ENCODE measurements around the gene RNASEH2C. TPM values are rescaled to one million over a fixed set of nuclear protein-coding genes. Genes with fewer than 3 reads are reported as not detected.
"Not testable (repeated sequence)": the region's sequence is repeated elsewhere in the genome, so short reads cannot be mapped to it uniquely, and the experiment has no call there.

RNASEH2C gene
- total RNA-seq, 2 donors from 2014 or later: 57.4 to 92.9 TPM

DNA sequence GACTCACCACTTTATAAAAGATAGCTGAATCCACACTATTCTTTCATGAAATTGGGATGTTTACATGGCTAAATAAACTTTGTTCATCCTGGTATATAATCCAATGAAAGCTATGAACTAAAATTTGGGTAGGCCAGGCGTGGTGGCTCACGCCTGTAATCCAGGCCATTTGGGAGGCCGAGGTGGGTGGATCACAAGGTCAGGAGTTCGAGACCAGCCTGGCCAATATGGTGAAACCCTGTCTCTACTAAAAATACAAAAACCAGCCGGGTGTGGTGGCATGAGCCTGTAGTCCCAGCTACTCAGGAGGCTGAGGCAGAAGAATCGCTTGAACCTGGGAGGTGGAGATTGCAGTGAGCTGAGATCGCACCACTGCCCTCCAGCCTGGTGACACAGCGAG is 28.8 kb downstream of the RNASEH2C start:
- not testable (repeated sequence) for ATAC-seq (replicated peaks); H3K4me1 Mint-ChIP-seq; H3K4me3 Mint-ChIP-seq; H3K36me3 Mint-ChIP-seq (ENCODE audit: low read depth); H3K27me3 Mint-ChIP-seq; H3K27ac Mint-ChIP-seq; H3K9me3 Mint-ChIP-seq

DNA sequence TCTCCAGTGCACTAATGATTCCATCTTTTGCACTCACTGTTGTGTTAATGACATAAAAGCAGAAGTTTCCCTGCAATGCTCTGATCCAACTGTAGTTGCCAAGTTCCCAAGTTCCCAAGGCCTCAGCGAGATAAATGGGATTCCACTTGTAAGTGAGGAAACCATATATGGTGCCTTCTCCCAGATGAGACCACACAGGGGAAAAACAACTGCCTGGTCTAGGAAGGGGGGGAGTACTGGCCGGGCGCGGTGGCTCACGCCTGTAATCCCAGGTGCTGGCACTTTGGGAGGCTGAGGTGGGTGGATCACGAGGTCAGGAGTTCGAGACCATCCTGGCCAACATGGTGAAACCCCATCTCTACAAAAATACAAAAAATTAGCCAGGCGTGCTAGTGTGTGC is 34.6 kb downstream of the RNASEH2C start:
- Mint-ChIP-seq H3K4me1 (no peaks in the 10 kb centered on the region), H3K4me3 (no peak overlapping the region), H3K36me3 (ENCODE audit: low read depth) (no peaks in the 10 kb centered on the region), H3K27me3 (no peaks in the 10 kb centered on the region), H3K9me3 (no peaks in the 10 kb centered on the region), H3K27ac (no peak overlapping the region)
- no peak for ATAC-seq (replicated peaks)

DNA sequence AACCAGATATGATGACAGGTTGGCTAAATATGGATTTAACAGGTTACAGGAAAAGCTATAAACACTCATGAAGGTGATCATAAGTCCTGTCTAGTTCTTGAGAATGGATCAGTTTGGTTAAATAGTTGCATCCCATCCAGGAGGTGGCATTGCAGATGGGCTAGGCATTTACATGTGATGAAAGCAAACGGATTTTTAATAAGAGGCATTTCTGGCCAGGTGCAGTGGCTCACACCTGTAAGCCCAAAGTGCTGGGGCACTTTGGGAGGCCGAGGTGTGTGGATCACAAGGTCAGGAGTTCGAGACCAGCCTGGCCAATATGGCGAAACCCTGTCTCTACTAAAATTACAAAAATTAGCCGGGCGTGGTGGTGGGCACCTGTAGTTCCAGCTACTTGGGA is 37.1 kb downstream of the RNASEH2C start:
- not testable (repeated sequence) for H3K36me3 Mint-ChIP-seq (ENCODE audit: low read depth); H3K9me3 Mint-ChIP-seq; H3K4me1 Mint-ChIP-seq; H3K4me3 Mint-ChIP-seq; H3K27me3 Mint-ChIP-seq; H3K27ac Mint-ChIP-seq; ATAC-seq (replicated peaks)

DNA sequence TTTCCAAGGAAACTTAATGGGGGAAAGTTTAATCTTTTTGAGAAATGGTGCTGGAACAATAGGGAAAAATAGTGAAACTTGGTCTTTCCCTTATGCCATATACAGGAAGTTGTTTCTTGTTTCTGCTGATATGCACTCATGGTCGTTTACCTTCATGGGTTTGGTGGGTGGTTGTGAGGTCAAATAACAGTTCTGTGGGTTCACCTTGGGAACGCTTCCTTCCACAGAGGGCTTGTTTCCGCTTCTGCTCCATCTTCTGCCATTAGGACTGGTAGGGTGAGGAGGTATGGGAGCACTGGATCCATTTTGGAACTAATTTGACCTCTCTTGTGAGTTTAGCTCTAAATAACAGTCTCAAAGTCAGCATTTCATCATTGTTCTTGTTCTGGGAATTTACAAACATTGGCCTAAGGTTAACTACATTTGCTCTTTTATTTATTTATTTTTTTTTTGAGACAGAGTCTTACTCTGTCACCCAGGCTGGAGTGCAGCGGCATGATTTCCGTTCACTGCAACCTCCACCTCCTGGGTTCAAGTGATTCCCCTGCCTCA is 40.3 kb downstream of the RNASEH2C start:
- Mint-ChIP-seq H3K27me3 (no peaks in the 10 kb centered on the region), H3K36me3 (ENCODE audit: low read depth) (no peaks in the 10 kb centered on the region), H3K9me3 (no peaks in the 10 kb centered on the region), H3K4me3 (no peak overlapping the region), H3K27ac (no peak overlapping the region), H3K4me1 (no peaks in the 10 kb centered on the region)
- ATAC-seq (replicated peaks): no peak

DNA sequence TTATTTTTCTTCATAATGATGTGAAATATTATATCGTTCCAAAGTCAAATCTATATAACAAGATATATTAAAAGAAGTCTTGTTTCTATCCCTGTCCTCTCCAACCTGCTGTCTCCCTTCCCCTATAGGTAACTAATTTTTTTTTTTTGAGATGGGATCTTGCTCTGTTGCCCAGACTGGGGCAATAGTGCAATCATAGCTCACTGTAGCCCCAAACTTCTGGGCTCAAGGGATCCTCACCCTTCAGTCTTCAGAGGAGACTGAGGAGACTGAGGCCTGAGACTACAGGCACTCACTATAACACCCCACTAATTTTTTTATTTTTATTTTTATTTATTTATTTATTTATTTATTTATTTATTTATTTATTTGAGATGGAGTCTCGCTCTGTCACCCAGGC is 47.6 kb downstream of the RNASEH2C start:
- Mint-ChIP-seq H3K4me1 (no peaks in the 10 kb centered on the region), H3K36me3 (ENCODE audit: low read depth) (no peaks in the 10 kb centered on the region), H3K9me3 (no peaks in the 10 kb centered on the region), H3K27ac (no peak overlapping the region), H3K27me3 (no peaks in the 10 kb centered on the region), H3K4me3 (no peak overlapping the region)
- ATAC-seq (replicated peaks): no peak

DNA sequence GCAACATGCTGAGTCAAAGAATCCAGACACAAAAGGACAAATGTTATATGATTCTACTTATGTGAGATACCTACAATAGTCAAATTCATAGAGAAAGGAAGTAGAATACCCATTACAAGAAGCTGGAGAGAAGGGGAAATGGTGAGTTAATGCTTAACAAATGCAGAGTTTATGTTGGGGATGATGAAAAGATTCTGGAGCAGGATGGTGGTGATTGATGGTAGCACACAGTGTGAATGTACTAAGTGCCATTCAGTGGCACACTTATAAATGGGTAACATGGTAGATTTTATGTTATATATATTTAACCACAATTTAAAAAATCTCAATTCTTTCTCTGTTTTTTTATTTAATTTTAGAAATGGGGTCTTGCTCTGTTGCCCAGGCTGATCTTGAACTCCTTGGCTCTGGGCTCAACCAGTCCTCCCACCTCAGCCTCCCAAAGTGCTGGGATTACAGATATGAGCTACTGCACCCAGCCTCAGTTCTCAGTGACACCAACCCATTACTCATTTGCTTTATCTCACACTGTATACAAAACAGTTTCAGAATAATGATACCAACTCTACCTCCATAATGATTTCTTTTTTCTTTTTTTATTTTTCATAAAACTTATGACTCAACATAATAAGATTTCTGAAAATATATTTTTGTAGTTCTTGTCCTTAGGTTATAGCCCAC is 48.3 kb downstream of the RNASEH2C start:
- Mint-ChIP-seq H3K27me3 (no peaks in the 10 kb centered on the region), H3K4me3 (no peak overlapping the region), H3K36me3 (ENCODE audit: low read depth) (no peaks in the 10 kb centered on the region), H3K27ac (no peak overlapping the region), H3K9me3 (no peaks in the 10 kb centered on the region), H3K4me1 (no peaks in the 10 kb centered on the region)
- ATAC-seq (replicated peaks): peak; percentile 77

Other genes with a start within 250 kb of the RNASEH2C start
- over 10,000 TPM in 1 of 2 donors, 1,000 to 10,000 TPM in 1; 5,547 to 22,796 TPM for gene MALAT1, start 221.8 kb downstream of the RNASEH2C start, total RNA-seq
- 10 to 100 TPM; 80.4 to 86.8 TPM for gene SCYL1, start 195.7 kb downstream of the RNASEH2C start, total RNA-seq
- gene LTBP3, start 162.4 kb downstream of the RNASEH2C start, total RNA-seq: 100 to 1,000 TPM in 1 of 2 donors, 10 to 100 TPM in 1; 54.3 to 124 TPM
- gene ZNRD2, start 150.3 kb downstream of the RNASEH2C start, total RNA-seq: 10 to 100 TPM; 30.3 to 49.4 TPM
- gene FAM89B, start 148.3 kb downstream of the RNASEH2C start, total RNA-seq: 10 to 100 TPM; 39.0 to 42.2 TPM
- 100 to 1,000 TPM; 126 to 167 TPM for gene EHBP1L1, start 144.7 kb downstream of the RNASEH2C start, total RNA-seq
- gene KCNK7, start 125.0 kb downstream of the RNASEH2C start, total RNA-seq: under 1 TPM; 0.52 to 0.79 TPM
- gene MAP3K11, start 106.6 kb downstream of the RNASEH2C start, total RNA-seq: 10 to 100 TPM; 64.9 to 83.2 TPM
- gene PCNX3, start 105.0 kb downstream of the RNASEH2C start, total RNA-seq: 10 to 100 TPM; 20.8 to 39.1 TPM
- gene SIPA1, start 82.7 kb downstream of the RNASEH2C start, total RNA-seq: 100 to 1,000 TPM; 135 to 144 TPM
- 100 to 1,000 TPM in 1 of 2 donors, 10 to 100 TPM in 1; 82.5 to 150 TPM for gene RELA, start 57.9 kb downstream of the RNASEH2C start, total RNA-seq
- gene KAT5, start 8.5 kb downstream of the RNASEH2C start, total RNA-seq: 10 to 100 TPM; 75.6 to 88.8 TPM
- gene AP5B1, start 60.2 kb upstream of the RNASEH2C start, total RNA-seq: 10 to 100 TPM; 17.2 to 21.9 TPM
- gene OVOL1, start 66.3 kb upstream of the RNASEH2C start, total RNA-seq: under 1 TPM in 1 of 2 donors, not detected in 1; 0.98 TPM
- 1 to 10 TPM; 1.6 to 6.6 TPM for gene SNX32, start 113.2 kb upstream of the RNASEH2C start, total RNA-seq
- 1,000 to 10,000 TPM in 1 of 2 donors, 100 to 1,000 TPM in 1; 682 to 1,566 TPM for gene CFL1, start 137.4 kb upstream of the RNASEH2C start, total RNA-seq
- 10 to 100 TPM; 65.2 to 77.2 TPM for gene MUS81, start 139.6 kb upstream of the RNASEH2C start, total RNA-seq
- 10 to 100 TPM; 11.5 to 76.3 TPM for gene EFEMP2, start 152.0 kb upstream of the RNASEH2C start, total RNA-seq
- 10 to 100 TPM in 1 of 2 donors, 1 to 10 TPM in 1; 5.4 to 23.6 TPM for gene CTSW, start 159.0 kb upstream of the RNASEH2C start, total RNA-seq
- 100 to 1,000 TPM in 1 of 2 donors, 10 to 100 TPM in 1; 75.8 to 102 TPM for gene FIBP, start 167.7 kb upstream of the RNASEH2C start, total RNA-seq
- gene CCDC85B, start 169.9 kb upstream of the RNASEH2C start, total RNA-seq: 10 to 100 TPM; 21.0 to 37.2 TPM
- gene FOSL1, start 179.6 kb upstream of the RNASEH2C start, total RNA-seq: 10 to 100 TPM; 18.7 to 24.8 TPM
- 10 to 100 TPM; 20.9 to 30.1 TPM for gene C11orf68, start 198.3 kb upstream of the RNASEH2C start, total RNA-seq
- gene DRAP1, start 198.6 kb upstream of the RNASEH2C start, total RNA-seq: 10 to 100 TPM; 85.3 to 94.5 TPM
- gene TSGA10IP, start 224.7 kb upstream of the RNASEH2C start, total RNA-seq: not detected
- 10 to 100 TPM; 44.7 to 51.3 TPM for gene SART1, start 240.9 kb upstream of the RNASEH2C start, total RNA-seq

Measured in activated T-helper 17 cell treated with anti-CD3 and anti-CD28 coated beads, Interleukin-2, amount 50 U/mL, for 72 hours (primary cell).